Hepatocyte (in vitro differentiated cells): ENCODE results near the gene TUBB2B.
"Not testable (repeated sequence)": the region's sequence is repeated elsewhere in the genome, so short reads cannot be mapped to it uniquely, and the experiment has no call there.

Source experiments
- CTCF ChIP-seq: fragments of 200-600 bp; sonication (generic); IDR thresholded peaks from 2 replicates; pipeline ENCODE4 v1.5.1; 2016; ENCODE audit warnings: antibody characterized with exemption, mild to moderate bottlenecking; ENCODE audit not compliant: poor library complexity
- EZH2phosphoT487 ChIP-seq: fragments of 200-600 bp; sonication (generic); IDR thresholded peaks from one replicate; pipeline ENCODE4 v1.6.1; 2018; ENCODE audit warnings: antibody characterized with exemption, mild to moderate bottlenecking, low read depth, moderate library complexity; ENCODE audit not compliant: unreplicated experiment, severe bottlenecking

GRCh38 chr6:3179945-3180344, 47.5 kb downstream of the TUBB2B start:
- not testable (repeated sequence) for TF ChIP-seq CTCF, EZH2phosphoT487
